ENCODE measurements around the gene TSTD2.
A peak's percentile ranks its signal among the peaks of the same experiment; 100 is the strongest.
"Not testable (repeated sequence)": the region's sequence is repeated elsewhere in the genome, so short reads cannot be mapped to it uniquely, and the experiment has no call there.

Gene TSTD2

DNA sequence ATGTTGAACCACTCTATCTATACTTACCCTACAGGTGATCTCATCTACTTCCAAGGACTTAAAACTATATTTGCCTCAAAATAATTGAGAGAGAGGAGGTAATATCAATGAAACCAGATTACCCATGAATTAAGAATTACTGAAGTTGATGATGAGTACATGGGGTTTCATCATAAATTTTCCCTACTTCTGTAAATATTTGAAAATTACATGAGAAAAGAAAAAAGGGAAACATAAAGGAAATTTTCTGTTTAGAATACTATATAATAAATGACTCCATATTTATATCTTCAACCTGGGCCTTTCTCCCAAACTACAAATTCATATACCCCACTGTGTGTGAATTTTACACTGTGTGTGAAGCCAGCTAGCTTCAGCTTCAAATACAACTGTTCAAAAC lies 2.6 kb downstream of the TSTD2 start:
- DNase-seq (ENCODE audit: low spot score), result no peak

DNA sequence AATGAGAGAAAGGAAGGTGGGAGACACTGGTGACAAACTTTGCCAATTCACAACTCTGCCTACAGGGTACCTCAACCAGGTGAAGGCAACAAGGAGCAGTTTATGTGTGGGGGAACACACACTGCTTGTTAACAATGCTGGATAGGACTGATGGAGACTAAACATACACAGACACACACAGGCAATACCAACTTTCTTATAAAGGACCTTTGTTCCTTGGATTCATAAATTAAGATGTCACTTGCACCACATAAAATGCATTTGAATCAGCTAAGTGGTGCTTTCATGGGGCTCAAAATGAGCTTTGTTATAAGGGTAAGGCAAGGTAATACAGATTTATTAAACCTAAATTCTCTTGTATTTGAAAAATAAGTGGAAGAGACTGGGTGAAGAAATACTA lies 4.0 kb downstream of the TSTD2 start:
- DNase-seq (ENCODE audit: low spot score), result no peak

DNA sequence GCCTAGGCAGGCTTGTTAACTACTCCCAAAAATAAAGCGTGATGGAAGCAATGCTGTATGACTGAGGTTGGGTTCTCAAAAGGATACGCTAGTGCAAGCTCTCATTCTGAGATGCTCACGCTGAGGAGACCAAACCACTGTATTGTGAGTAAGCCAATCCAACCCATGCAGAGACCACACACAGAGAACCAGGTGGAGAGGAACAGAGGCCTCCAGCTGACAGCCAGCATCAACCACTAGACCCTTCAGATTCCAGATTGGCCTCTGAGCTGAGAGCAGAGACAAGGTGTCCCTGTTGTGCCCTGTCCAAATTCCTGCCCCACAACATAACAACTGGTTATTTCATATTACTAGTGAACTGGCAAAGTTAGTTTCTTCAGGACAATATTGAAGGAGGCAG lies 4.5 kb downstream of the TSTD2 start:
- no peak for DNase-seq (ENCODE audit: low spot score)

DNA sequence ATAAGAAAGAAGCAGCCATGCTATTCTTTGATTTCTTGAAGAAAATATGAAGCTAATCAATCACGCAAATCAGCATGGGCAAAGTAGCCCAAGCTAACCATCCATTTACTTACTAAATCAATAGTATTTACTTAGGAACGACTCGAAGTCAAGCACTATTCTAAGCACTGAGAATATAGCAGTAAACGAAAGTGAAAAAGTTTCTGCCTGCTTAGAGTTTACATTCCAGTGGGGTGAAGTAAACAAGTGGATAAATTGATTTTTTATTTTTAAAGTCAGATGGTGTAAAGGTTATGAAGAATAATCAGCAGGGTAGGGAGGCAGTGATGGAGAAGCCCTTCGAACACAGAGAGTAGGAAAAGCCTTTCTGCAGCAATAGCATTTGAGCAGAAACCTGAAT lies 5.5 kb downstream of the TSTD2 start:
- no peak for DNase-seq (ENCODE audit: low spot score)

DNA sequence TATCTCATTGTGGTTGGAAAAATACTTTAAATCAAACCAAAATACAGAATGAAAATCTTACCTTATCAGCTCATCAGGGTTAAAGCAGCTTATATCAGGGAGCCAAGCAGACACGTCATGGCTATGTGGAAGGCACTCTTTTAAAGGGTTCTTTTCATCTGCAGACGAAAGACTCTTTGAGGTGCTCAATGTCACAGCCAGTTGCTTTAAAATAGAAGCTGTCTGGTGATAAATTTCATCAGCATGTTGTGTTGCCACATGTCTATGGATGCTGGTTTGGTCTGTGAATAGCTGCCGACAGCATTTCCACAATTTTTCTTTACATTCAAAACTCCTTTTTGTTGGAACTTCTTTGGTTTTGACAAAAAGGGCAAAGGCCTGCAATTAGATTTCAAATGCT lies 7.5 kb downstream of the TSTD2 start:
- no peak for DNase-seq (ENCODE audit: low spot score)

DNA sequence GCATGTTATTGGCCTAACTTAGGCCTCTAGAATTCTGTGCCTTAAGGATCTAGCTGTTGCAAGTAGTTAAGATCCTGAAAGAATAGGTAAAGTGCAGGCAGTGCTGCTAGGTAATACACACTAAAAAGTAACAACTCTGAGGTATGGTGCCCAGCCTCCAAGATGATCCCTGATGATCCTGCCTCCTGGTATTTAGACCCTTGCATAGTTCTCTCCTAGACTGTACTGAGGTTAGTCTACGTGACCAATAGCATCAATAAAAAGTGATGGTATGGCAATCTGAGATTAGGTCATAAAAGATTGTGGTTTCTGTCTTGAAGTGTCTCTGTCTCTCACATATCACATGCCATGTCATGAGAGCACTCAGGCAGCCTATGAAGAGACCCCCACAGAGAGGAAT lies 9.2 kb downstream of the TSTD2 start:
- DNase-seq (ENCODE audit: low spot score), result peak; percentile 6

DNA sequence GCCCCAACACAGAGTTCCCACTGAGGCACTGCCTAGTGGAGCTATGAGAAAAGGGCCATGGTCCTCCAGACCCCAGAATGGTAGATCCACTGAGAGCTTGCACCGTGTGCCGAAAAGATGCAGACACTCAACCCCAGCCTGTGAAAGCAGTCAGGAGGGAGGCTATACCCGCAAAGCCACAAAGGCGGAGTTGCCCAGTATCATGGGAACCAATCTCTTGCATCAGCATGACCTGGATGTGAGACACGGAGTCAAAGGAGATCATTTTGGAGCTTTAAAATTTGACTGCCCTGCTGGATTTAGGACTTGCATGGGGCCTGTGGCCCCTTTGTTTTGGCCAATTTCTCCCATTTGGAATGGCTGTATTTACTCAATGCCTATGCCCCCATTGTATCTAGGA lies 10.7 kb downstream of the TSTD2 start:
- not testable (repeated sequence) for DNase-seq (ENCODE audit: low spot score)

DNA sequence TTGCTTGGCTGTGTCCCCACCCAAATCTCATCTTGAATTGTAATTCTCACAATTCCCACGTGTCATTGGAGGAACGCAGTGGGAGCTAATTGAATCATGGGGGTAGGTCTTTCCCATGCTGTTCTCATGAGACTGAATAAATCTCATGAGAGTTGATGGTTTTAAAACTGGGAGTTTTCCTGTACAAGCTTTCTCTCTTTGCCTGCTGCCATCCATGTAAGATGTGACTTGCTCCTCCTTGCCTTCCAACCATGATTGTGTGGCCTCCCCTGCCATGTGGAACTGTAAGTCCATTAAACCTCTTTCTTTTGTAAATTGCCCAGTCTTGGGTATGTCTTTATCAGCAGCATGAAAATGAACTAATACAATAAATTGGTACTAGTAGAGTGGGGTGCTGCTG lies 13.1 kb downstream of the TSTD2 start:
- not testable (repeated sequence) for DNase-seq (ENCODE audit: low spot score)

DNA sequence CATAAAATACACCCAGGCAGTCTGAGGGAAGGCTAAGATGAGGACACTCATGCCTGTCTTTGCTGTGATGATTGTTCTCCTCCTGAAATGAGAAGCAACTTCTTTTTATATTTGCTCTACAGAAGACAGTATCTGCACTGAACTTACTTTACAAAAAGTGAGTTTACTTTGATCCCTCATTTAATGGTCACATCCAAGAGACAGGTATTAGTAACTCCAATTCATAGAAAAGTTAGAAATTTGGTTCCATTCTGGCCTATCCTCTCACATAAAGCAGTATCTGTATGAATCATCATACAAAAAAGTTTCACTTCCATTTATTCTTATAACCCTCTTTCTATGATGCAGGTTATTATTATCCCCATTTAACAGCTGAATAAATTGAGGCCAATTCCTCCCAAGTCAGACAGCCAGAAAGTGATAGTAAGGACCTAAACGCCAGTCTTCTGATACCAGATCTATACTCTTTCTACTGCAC lies 15.2 kb downstream of the TSTD2 start:
- no peak for DNase-seq (ENCODE audit: low spot score)

DNA sequence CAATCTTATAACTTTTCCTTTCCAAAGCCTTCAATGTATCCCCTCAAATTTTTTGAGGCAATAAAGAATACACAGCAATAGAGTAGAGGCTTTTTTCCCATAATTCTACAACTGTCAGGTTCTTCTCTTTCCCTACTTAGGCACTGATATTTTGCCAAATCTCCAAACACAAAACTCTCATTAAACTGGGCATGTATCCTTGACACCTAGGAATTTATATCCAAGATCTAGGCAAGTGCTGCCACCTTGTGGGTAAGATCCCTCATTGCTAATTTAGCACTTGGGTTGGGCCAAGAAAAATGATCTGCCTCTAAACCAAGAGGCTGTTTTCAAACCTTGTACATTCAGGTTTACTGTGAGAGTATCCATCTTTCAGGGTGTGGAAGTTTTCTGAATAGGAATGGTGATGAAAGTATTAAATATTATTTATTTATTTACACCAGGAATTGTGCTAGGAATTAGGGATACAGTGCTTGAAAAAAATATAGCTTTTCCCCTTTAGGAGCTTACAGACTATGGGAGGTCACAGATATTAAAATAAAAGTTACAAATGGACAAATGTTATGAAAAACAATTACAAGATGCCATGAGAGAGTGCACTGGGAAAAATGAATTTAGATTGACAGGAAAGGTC lies 17.6 kb downstream of the TSTD2 start:
- peak; percentile 70 for DNase-seq (ENCODE audit: low spot score)

DNA sequence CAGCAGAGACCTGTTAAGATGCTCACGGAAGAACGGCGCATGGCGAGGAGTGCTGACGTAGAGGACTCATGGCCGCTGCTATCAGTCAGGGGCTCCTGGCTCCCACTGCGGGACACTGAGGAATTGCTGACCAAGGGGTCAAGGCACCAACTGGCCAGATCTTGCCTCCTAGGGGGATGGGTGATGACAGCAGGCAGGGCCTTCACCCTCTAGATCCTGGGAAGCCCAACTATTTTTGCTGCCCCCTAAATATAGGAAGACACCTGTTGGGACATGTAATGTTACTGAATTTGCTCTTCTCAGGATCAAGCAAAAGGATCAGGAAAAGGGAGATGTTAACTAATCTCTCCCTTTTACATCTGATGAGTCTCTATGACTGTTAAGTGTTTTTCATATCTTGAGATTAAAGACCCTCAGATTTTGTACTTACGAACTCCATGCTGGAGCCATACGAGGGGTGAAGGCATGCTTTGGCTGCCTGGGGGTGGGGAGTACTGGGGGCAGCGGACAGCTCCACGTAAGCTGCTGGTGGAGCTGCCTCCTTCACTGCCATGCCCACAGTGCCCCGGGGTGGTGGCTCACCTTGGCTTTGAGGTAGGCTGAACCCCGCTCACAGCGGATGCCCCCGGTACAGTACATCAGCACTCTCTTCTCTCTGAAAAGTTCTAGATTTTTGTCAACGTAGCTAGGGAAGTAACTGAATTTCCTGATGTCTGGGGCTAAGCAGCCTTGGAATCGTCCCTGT lies 28.1 kb downstream of the TSTD2 start:
- DNase-seq (ENCODE audit: low spot score), result no peak

DNA sequence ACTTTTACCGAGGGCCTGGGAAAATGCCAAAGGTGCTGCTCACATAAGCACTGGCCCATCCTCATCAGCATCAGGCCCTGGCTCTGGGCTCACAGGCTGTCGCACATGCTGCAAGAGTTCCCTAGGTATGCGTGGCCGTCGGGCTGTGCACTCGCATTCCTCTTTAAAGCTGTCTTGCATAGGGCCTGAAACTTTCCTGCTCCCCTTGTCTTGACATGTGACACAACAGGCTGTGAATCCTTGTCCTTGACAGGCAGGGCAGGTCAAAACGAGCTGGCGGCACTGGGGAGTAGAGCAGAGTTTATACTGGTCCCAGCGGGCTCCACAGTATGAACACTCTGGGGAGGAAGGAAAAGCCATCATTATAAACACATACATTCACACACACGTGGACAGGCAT lies 30.7 kb downstream of the TSTD2 start:
- no peak for DNase-seq (ENCODE audit: low spot score)

DNA sequence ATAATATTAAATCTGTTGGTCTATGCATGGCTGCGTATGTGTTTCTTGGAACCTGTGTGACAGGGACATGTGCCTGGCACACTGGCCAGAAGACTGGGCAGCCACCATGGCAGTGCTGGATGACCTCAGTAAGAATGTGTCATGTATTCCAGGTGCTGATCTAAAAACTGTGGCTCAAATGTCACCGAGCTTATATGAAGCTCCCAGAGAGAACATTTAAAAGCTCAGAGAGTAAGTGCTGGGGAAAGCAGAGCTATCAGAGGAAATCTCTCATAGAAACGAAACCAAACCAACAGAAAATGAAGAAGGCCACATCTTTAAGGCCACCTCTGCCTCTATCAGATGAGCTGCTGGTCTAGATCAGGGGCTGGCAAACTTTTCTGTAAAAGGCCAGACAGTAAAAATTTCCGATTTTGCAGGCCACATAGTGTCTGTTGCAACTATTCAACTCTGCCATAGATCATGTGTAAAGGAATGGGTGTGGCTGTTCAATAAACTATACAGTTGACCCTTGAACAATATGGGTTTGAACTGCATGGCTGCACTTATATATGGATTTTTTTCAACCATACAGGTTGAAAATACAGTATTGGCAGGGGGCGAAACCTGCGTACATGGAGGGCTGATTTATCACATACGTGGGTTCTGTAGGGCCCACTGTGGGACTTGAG lies 31.8 kb downstream of the TSTD2 start:
- DNase-seq (ENCODE audit: low spot score), result no peak

DNA sequence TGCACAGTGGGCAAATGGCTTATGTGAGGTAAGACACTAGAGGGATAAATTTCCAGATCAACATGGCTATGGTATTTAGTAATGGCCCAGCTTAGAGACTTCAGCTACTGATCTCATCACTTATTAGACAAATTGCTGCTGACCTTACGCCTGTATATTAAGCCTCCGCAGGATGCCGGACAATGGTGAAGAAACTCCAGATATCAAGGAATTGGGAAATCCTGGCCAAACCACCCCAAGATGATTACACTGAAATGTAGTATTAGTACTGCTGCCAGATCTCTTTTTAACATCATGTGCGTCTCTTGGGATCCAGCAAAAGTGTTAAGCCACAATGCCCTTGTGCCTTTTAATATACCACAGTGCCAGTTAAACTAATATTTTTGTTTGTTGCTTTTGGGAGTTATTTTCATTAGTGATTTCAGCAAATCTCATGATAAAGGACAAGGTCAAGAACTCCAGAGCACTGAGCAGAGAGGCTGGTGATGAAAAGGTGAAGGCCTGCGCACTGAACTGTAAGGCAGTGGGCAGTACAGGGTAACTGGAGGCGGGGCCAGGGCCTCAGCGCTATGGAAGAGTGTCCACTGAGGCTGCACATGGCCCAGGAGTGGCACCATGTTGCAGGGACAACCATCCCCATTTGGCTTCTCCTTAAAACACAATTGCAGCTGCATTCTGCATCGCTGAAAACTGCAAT lies 32.5 kb downstream of the TSTD2 start:
- DNase-seq (ENCODE audit: low spot score), result no peak

DNA sequence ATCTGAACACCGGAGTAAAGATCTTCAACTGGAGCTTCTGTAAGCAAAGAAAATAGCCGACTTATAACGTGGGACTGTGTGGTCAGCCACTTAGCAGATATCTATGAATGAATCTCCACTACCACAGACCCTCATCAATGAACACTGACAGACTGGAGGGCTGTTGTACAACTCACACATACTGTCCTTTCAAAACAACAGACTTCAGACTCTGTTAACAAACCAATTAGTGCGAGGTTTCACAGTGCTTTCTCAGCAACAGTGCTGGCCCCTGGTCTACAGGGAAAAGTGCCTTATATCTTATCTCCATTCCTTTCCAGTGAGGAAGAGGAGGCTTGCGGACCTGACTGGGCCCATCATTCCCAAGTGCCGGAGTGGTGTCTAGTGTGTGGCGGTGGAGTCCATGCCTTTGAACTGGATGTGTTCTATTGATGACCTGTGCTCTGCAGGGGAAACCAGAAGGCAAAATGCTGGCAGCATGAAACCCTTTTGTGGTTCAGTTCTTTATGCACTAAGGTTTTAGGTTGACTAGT lies 33.8 kb downstream of the TSTD2 start:
- no peak for DNase-seq (ENCODE audit: low spot score)

DNA sequence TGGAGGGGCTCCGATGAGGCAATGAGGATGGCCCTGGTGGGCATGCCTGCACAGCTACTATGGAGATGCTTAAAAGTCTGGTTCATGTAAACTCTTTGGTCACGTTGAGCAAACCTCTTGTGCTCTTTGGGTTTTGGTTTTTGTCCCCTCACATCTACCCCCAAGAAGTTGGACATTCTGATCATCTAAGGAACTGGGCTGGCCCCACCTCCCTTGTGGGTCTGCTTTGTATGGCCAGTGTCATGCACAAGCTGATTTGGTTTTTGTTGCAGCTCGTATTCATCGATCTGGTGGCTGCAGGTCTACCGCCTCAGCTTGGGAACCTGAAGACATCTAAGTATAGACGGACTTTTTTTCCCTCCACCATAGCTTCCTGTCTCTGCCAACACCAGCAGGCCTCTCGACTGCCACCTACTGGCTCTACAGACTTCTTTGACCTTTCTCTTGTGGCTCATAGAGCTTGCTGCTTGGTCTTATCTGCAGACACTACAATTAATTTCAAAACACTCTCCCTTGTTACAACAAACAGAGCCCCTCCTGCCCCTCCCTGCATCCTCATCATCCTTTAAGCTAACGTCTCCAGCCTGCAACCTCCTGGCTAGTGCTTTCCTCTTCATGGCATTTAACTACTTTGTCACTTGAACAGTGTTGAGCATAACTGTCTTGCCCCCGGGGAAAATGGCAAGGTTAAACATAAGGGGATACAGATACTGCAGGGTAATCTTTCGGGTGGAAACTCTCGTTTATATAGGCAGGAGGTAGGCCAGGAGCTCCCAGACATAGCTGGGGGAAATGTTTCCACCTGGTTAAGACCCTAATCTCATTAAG lies 34.5 kb downstream of the TSTD2 start:
- peak; percentile 77 for DNase-seq (ENCODE audit: low spot score)

DNA sequence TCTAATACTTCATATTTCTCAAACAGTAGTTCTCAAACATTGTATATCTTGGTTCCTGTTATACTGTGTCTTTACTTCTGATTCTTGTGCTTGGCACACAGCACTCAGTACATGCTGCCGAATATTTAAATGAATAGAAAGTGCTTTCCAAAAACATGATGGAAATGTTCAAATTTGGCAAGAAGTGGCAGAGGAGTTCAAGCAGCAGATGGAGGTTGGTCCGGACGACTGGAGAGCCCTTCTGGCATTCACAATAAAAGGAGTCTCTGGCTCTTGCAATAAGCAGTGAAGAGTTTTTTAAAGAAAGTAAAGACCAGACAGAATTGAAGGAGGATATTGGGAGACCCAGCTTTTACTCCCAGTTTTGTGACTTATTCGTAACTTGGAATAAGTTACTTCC lies 36.3 kb downstream of the TSTD2 start:
- no peak for DNase-seq (ENCODE audit: low spot score)

DNA sequence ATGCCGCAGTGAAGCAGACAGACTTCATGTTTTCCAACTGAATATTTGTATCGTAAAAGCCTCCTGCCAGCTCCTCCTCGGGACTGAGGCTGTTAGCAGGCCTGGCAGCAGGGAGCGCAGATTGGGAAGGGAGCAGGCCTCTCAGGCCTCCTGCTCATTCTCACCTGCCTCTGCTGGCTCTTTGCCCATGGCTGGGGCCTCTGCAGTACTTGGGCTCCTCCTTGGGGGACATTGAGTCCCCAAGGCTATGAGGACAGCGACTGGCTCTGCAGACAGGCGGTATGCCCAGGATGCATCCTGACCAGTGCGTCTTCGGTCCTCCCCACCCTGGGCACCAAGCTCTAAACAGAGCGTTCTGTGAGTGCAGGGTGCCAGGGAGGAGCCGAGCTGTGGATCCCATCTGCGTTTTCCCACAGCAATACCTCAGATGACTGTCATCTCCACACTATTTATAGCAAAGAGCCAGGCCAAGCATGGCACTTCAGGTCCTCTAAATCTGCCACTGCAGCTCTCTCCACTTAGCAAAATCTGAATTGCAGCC lies 38.7 kb downstream of the TSTD2 start:
- no peak for DNase-seq (ENCODE audit: low spot score)

DNA sequence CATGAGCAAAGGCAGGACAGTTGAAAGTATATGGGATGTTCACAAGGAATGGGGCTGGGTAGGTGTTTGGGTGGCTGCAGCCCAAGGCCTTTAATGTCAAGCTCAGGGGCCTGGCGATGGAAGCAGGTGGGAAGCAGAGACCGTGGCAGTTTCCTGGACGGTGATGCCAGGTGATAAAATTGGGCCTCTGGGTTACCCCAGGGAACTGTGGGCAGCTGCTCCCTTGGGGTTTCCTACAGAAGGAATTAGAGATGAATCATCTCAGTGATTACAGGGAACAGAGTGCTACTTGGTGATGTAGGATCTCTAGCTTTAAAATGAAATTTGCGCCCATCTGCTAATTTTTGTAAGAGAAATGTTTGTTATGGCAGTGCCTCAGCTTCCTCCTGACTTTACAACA lies 39.2 kb downstream of the TSTD2 start:
- DNase-seq (ENCODE audit: low spot score), result no peak

DNA sequence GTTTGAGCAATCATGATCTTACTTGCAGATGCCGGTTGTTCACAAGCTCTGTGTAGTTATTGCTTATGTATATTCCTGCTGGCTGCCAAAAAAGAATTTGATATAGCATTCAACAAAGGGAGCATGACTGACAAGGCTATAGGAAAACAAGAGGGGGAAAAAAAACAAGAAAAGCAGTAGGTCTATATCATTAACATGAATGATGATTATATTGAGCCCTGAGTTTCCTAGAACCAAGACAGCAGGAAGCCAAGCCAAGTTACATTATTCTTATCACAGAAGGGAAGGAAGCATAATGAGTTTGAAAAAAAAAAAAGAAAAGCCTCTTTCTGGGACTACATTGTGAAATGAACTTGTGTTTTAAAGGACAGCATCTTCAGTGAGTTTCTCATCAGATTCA lies 41.0 kb downstream of the TSTD2 start:
- DNase-seq (ENCODE audit: low spot score), result no peak

DNA sequence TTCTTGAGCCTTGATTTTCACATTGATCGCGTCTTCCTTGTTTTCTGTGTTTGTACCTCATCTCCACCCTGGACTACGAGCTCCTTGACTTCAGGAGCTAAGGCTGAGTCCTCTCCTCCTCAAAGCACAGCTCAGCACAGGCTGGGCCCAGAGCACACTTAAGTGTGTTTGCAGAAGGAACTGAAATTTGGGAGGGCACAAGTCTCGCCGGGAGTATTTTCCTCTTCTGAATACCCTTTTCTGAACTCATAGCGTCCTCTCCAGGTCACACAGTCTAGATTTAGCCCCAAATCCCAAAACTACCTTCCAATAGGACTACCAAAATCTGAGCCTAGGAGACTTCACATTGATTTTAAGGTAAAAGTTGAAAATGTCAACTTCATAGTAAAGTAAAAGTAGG lies 41.6 kb downstream of the TSTD2 start:
- no peak for DNase-seq (ENCODE audit: low spot score)
